Thyroid gland (tissue), 4 donors: ENCODE measurements around the gene DPP10.

ENCODE experiments used
- POLR2A ChIP-seq, 2 donors: fragments of 450-650 bp; IDR thresholded peaks; one replicate each; pipeline ENCODE4 v1.6.1; 2017; ENCODE audit warnings: antibody characterized with exemption in 2 of 2, mild to moderate bottlenecking in 2 of 2, moderate library complexity in 1 of 2
- TF ChIP-seq, protein P1 (sequence below), 6 experiments: fragments of 200-600 bp in 3 of 6; fragments of 450-650 bp in 3 of 6; sonication (generic) in 3 of 6; IDR thresholded peaks; one replicate each; pipeline ENCODE4 v1.5.1; 2016 to 2019; ENCODE audit warnings: antibody characterized with exemption in 6 of 6, mild to moderate bottlenecking in 2 of 6, inconsistent platforms in 1 of 6, moderate library complexity in 1 of 6

DNA sequence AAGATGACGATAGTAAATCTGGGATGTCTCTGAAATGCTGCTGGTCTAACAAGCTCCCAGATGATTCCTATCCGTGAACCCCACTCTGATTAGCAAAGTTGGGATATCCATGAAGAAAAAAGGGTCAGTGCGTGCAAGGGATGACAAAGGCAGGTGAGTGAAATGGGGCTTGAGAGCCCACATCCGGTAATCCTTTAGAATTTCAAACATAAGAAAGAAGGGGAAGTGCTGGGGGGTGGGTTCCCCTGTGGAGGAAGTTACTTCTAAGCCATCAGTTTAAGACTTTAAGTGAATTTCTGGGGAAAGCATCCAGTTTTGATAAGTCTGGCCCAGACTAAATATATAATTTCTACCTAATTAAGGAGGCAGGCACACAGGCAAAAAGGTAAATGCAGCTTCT lies 209.5 kb downstream of the DPP10 start:
- TF ChIP-seq, protein P1, sequence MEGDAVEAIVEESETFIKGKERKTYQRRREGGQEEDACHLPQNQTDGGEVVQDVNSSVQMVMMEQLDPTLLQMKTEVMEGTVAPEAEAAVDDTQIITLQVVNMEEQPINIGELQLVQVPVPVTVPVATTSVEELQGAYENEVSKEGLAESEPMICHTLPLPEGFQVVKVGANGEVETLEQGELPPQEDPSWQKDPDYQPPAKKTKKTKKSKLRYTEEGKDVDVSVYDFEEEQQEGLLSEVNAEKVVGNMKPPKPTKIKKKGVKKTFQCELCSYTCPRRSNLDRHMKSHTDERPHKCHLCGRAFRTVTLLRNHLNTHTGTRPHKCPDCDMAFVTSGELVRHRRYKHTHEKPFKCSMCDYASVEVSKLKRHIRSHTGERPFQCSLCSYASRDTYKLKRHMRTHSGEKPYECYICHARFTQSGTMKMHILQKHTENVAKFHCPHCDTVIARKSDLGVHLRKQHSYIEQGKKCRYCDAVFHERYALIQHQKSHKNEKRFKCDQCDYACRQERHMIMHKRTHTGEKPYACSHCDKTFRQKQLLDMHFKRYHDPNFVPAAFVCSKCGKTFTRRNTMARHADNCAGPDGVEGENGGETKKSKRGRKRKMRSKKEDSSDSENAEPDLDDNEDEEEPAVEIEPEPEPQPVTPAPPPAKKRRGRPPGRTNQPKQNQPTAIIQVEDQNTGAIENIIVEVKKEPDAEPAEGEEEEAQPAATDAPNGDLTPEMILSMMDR (IDR thresholded peaks at IDR 0.05) = no peak
- TF ChIP-seq POLR2A (IDR thresholded peaks at IDR 0.05) = no peak
